Stomach smooth muscle (tissue), 2 donors: Measurements from ENCODE around the gene FLT4.

Source experiments
- H3K27ac ChIP-seq: one replicate; pipeline ENCODE4 v1.7.0; 2013; ENCODE audit warnings: mild to moderate bottlenecking, low read length, inconsistent platforms
- H3K27me3 ChIP-seq, 2 donors: one replicate each; pipeline ENCODE4 v1.7.0; 2013; ENCODE audit warnings: low read length in 2 of 2; ENCODE audit not compliant: insufficient read depth in 2 of 2, control insufficient read depth in 1 of 2
- H3K36me3 ChIP-seq, 2 donors: one replicate each; pipeline ENCODE4 v1.7.0; 2013; ENCODE audit warnings: low read length in 2 of 2; ENCODE audit not compliant: control insufficient read depth in 2 of 2, insufficient read depth in 2 of 2
- H3K4me1 ChIP-seq: one replicate; pipeline ENCODE4 v1.7.0; 2013; ENCODE audit warnings: low read length; ENCODE audit not compliant: control insufficient read depth, insufficient read depth
- H3K4me3 ChIP-seq, 2 donors: one replicate each; pipeline ENCODE4 v1.7.0; 2013; ENCODE audit warnings: low read length in 2 of 2
- H3K9ac ChIP-seq, 2 donors: one replicate each; pipeline ENCODE4 v1.7.0; 2013; ENCODE audit warnings: low read length in 2 of 2, mild to moderate bottlenecking in 1 of 2
- H3K9me3 ChIP-seq, 2 donors: one replicate each; pipeline ENCODE4 v1.7.0; 2013; ENCODE audit warnings: low read length in 2 of 2; ENCODE audit not compliant: control insufficient read depth in 2 of 2
- donor health status: healthy.
- donor health status: Pancreatic carcinoma.

FLT4 gene

GRCh38 chr5:180631549-180632383 lies 17.6 kb downstream of the FLT4 start:
- Histone ChIP-seq H3K27me3 (peaks cover 4 to 9% of the 10 kb centered on the region in 2 donors), H3K36me3 (no peaks in the 10 kb centered on the region), H3K4me3 (no peak overlapping the region), H3K4me1 (no peaks in the 10 kb centered on the region), H3K9me3 (no peaks in the 10 kb centered on the region), H3K9ac (no peak overlapping the region), H3K27ac (no peak overlapping the region)

DNA sequence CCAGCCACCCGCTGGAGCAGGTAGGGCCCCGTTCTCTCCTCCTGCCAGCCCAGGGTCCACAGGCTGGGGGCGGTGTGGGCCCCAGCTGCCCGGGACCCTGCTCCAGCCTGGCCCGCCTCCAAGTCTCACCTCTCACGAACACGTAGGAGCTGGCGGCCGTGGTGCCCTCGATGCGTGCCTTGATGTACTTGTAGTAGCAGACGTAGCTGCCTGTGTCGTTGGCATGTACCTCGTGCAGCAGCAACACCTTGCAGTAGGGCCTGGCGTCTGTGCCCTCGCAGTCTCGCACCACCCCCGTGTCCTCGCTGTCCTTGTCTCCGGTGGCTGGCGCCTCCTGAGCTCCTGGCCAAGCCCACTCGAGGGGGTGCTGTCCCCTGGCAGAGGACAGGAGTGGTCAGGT lies 19.0 kb downstream of the FLT4 start:
- no peaks in the 10 kb centered on the region for H3K9me3 ChIP-seq
- H3K4me3 ChIP-seq: no peak overlapping the region
- no peak overlapping the region for H3K27ac ChIP-seq
- peaks cover 4 to 9% of the 10 kb centered on the region in 2 donors for H3K27me3 ChIP-seq
- H3K36me3 ChIP-seq: no peaks in the 10 kb centered on the region
- H3K4me1 ChIP-seq: no peaks in the 10 kb centered on the region
- no peak overlapping the region for H3K9ac ChIP-seq

DNA sequence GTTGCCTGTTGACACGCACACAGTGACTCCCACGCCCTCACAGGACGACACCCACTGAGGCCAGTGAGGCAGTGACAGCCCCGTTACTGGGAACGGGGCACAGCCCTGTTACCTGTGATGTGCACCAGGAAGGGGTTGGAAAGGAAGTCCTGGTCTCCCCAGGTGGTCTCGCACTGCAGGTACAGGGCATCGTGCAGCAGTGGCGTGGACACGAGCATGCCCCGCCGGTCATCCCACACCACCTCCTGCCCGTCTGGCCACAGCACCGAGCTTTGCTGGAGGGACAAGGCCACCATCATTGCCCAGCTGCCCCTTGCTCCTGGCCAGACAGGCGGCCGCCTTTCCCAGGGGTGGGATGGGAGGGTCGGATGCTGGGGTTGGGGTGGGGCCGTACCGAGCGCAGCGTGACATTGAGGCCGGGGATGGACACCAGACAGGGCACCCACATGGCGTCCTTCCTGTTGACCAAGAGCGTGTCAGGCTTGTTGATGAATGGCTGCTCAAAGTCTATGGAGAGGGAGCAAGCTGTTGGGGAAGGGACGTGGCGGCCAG lies 19.5 kb downstream of the FLT4 start:
- H3K36me3 ChIP-seq: no peaks in the 10 kb centered on the region
- no peak overlapping the region for H3K9ac ChIP-seq
- no peak overlapping the region for H3K27ac ChIP-seq
- no peaks in the 10 kb centered on the region for H3K4me1 ChIP-seq
- H3K27me3 ChIP-seq: peaks cover 4 to 9% of the 10 kb centered on the region in 2 donors
- H3K4me3 ChIP-seq: no peak overlapping the region
- no peaks in the 10 kb centered on the region for H3K9me3 ChIP-seq

DNA sequence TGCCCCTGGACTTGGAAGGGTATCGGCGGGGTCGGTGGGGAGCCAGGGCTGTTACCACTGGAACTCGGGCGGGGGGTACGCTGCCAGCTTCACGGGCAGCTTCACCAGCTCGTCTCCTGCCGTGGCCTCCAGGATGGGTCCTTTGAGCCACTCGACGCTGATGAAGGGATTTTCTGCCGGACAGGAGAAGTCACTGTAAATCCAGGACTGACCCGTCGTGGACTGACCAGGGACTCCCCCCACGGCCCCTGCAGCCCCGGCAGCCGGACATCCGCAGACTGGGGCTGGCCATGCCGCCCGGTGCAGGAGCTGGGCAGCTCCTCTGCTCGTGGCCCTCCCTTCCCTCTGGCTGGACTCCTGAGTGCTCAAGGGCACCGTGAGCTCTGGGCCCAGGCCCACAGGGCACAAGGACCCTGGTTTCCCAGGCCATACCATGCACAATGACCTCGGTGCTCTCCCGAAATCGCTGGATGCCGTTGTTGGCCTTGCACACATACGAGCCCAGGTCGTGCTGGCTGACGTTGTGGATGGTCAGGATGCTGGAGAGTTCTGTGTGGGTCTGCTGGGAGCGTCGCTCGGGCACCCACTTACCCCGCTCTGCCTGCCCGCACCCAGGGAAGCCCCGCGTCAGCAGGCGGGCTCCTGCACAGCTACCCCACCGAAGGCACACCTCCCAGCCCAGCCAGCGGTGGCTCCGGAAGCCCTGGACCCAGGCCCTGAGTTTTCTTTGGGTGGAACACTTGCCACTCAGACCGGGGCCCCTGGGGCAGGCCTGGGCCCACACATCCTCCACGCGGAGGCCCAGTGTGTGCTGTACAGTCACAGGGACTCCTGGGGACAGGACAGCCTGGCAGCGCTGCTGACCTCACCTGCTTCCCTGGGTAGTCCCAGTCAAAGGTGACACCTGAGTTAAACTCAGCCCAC lies 20.3 kb downstream of the FLT4 start:
- Histone ChIP-seq H3K4me3 (no peak overlapping the region), H3K27me3 (peaks cover 4 to 9% of the 10 kb centered on the region in 2 donors), H3K9me3 (no peaks in the 10 kb centered on the region), H3K27ac (no peak overlapping the region), H3K36me3 (no peaks in the 10 kb centered on the region), H3K4me1 (no peaks in the 10 kb centered on the region), H3K9ac (no peak overlapping the region)

- H3K27me3 ChIP-seq: peaks cover 2 to 9% of the 10 kb centered on the region in 2 donors
These were observed 21.2 kb downstream of the FLT4 start for GRCh38 chr5:180628211-180628610.

GRCh38 chr5:180627386-180628120 lies 21.8 kb downstream of the FLT4 start:
- Histone ChIP-seq H3K4me1 (no peaks in the 10 kb centered on the region), H3K9me3 (no peaks in the 10 kb centered on the region)

More at GRCh38 chr5:180628211-180628610, 21.2 kb downstream of the FLT4 start:
- H3K36me3 ChIP-seq: no peaks in the 10 kb centered on the region
- no peaks in the 10 kb centered on the region for H3K4me1 ChIP-seq
- no peak overlapping the region for H3K9ac ChIP-seq
- no peaks in the 10 kb centered on the region for H3K9me3 ChIP-seq
- no peak overlapping the region for H3K4me3 ChIP-seq
- H3K27ac ChIP-seq: no peak overlapping the region

GRCh38 chr5:180626661-180627385 lies 22.6 kb downstream of the FLT4 start:
- H3K9me3 ChIP-seq: no peaks in the 10 kb centered on the region
- no peak overlapping the region for H3K4me3 ChIP-seq
- H3K27me3 ChIP-seq: peaks cover 0 to 2% of the 10 kb centered on the region in 2 donors

More at GRCh38 chr5:180627386-180628120, 21.8 kb downstream of the FLT4 start:
- H3K27ac ChIP-seq: no peak overlapping the region
- H3K36me3 ChIP-seq: no peaks in the 10 kb centered on the region
- H3K4me3 ChIP-seq: no peak overlapping the region
- peaks cover 2 to 4% of the 10 kb centered on the region in 2 donors for H3K27me3 ChIP-seq
- H3K9ac ChIP-seq: no peak overlapping the region

GRCh38 chr5:180625791-180626660 lies 23.4 kb downstream of the FLT4 start:
- no peaks in the 10 kb centered on the region for H3K36me3 ChIP-seq
- H3K4me1 ChIP-seq: no peaks in the 10 kb centered on the region
- no peaks in the 10 kb centered on the region for H3K9me3 ChIP-seq
- H3K27me3 ChIP-seq: peaks cover 2 to 5% of the 10 kb centered on the region in 2 donors
- no peak overlapping the region for H3K27ac ChIP-seq
- H3K4me3 ChIP-seq: no peak overlapping the region
- H3K9ac ChIP-seq: no peak overlapping the region

More at GRCh38 chr5:180626661-180627385, 22.6 kb downstream of the FLT4 start:
- Histone ChIP-seq H3K9ac (no peak overlapping the region), H3K27ac (no peak overlapping the region), H3K36me3 (no peaks in the 10 kb centered on the region), H3K4me1 (no peaks in the 10 kb centered on the region)

DNA sequence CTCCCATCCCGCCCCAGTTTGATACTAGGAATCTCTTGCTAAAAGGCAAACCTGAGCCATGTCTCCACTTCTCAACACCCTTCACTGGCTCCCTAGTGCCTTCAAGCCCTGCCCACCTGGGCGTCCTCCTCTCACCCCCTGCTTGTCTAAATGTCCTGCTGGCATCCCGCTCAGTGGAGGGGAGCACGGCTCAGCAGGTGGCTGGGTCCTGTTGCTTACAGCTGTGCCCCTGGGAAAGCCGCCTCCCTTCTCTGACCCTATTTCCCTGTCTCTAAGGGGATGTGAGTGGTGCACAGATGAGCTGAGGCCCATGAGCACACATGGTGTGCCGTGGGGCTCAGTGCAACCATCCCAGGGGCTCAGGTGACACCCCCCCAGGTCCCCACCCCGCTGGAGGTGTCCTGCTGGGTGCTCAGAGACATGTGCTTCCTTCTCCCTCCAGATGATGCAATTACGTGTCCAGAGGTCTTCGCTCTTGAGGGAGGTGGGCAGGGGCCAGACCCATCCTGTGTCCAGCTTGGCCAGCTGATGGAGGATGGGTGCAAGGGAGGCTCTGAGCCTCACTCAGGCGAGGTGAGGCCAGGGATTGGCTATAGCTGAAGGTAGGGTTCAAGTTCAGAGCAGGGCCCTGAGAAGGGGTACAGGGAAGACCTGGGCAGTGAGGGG lies 24.1 kb downstream of the FLT4 start:
- no peaks in the 10 kb centered on the region for H3K4me1 ChIP-seq
- H3K27me3 ChIP-seq: peaks cover 2 to 5% of the 10 kb centered on the region in 2 donors
- H3K9ac ChIP-seq: no peak overlapping the region
- no peak overlapping the region for H3K4me3 ChIP-seq
- no peak overlapping the region for H3K27ac ChIP-seq
- H3K36me3 ChIP-seq: no peaks in the 10 kb centered on the region
- no peaks in the 10 kb centered on the region for H3K9me3 ChIP-seq
